ENCODE measurements around the gene SLCO4A1. TPM values are rescaled to one million over a fixed set of nuclear protein-coding genes. Genes with fewer than 3 reads are reported as not detected.

Gene SLCO4A1
- total RNA-seq, 5 donors from 2014 or later (not counting 1 experiment from before 2014, with no cell fraction given): 0.98 to 7.2 (median 5.4) TPM

GRCh38 chr20:62689861-62690260 lies 47.6 kb downstream of the SLCO4A1 start:
- peaks cover 3 to 16% of the 10 kb centered on the region in 2 donors for H3K27me3 Mint-ChIP-seq
- POLR2A ChIA-PET: no interaction called here
- H3K4me1 Mint-ChIP-seq: peaks cover 10 to 15% (median 10%) of the 10 kb centered on the region in 3 donors
- H3K4me3 ChIP-seq (ENCODE audit: control insufficient read depth in 1 of 2, extremely low read depth in 1 of 2, low read length in 1 of 2): no peak overlapping the region
- peaks cover 0 to 11% of the 10 kb centered on the region in 2 experiments for H3K4me1 ChIP-seq (ENCODE audit: control insufficient read depth in 1 of 2, extremely low read depth in 1 of 2, insufficient read depth in 2 of 2, low read length in 2 of 2)
- no peaks in the 10 kb centered on the region for H3K9me3 ChIP-seq
- H3K36me3 ChIP-seq (ENCODE audit: control insufficient read depth in 2 of 2, extremely low read depth in 1 of 2, insufficient read depth in 1 of 2, low read length in 1 of 2): no peaks in the 10 kb centered on the region
- no peaks in the 10 kb centered on the region for H3K9me3 Mint-ChIP-seq
- no peak for ATAC-seq (replicated peaks in 1 of 4)
- CTCF ChIA-PET: no interaction called here
- no peaks in the 10 kb centered on the region for H3K36me3 Mint-ChIP-seq
- WGBS (ENCODE audit: insufficient coverage): 92% methylated on average over 14 of the region's 17 CpGs
- no peak overlapping the region for H3K4me3 Mint-ChIP-seq
- no peak for DNase-seq
- no peak overlapping the region for H3K27ac ChIP-seq (ENCODE audit: low read length)
- H3K27ac Mint-ChIP-seq: no peak overlapping the region
- peaks cover 0 to 76% of the 10 kb centered on the region in 2 experiments for H3K27me3 ChIP-seq (replicated peaks in 1 of 2; ENCODE audit: control insufficient read depth in 2 of 2, extremely low read depth in 1 of 2, insufficient read depth in 2 of 2, low read length in 1 of 2)

- H3K4me3 Mint-ChIP-seq: no peak overlapping the region
- no peaks in the 10 kb centered on the region for H3K36me3 ChIP-seq (ENCODE audit: control insufficient read depth in 2 of 2, extremely low read depth in 1 of 2, insufficient read depth in 1 of 2, low read length in 1 of 2)
- H3K4me1 Mint-ChIP-seq: peaks cover 10 to 15% (median 10%) of the 10 kb centered on the region in 3 donors
- H3K9me3 ChIP-seq: no peaks in the 10 kb centered on the region
- peaks cover 0 to 11% of the 10 kb centered on the region in 2 experiments for H3K4me1 ChIP-seq (ENCODE audit: control insufficient read depth in 1 of 2, extremely low read depth in 1 of 2, insufficient read depth in 2 of 2, low read length in 2 of 2)
- H3K27ac ChIP-seq (ENCODE audit: low read length): no peak overlapping the region
- POLR2A ChIA-PET: no interaction called here
- CTCF ChIA-PET: no interaction called here
- peaks cover 0 to 74% of the 10 kb centered on the region in 2 experiments for H3K27me3 ChIP-seq (replicated peaks in 1 of 2; ENCODE audit: control insufficient read depth in 2 of 2, extremely low read depth in 1 of 2, insufficient read depth in 2 of 2, low read length in 1 of 2)
- ATAC-seq (replicated peaks in 1 of 4): no peak
- WGBS (ENCODE audit: insufficient coverage): 86% methylated on average over 9 of the region's 17 CpGs
- H3K36me3 Mint-ChIP-seq: no peaks in the 10 kb centered on the region
- H3K27ac Mint-ChIP-seq: no peak overlapping the region
- DNase-seq: no peak
- no peak overlapping the region for H3K4me3 ChIP-seq (ENCODE audit: control insufficient read depth in 1 of 2, extremely low read depth in 1 of 2, low read length in 1 of 2)
- H3K27me3 Mint-ChIP-seq: peaks cover 3 to 14% of the 10 kb centered on the region in 2 donors
- H3K9me3 Mint-ChIP-seq: no peaks in the 10 kb centered on the region
Measured at GRCh38 chr20:62690261-62690820, 48.0 kb downstream of the SLCO4A1 start.

GRCh38 chr20:62691487-62691886 lies 49.2 kb downstream of the SLCO4A1 start:
- Mint-ChIP-seq H3K27ac (no peak overlapping the region), H3K4me1 (peaks cover 4% of the 10 kb centered on the region in 3 donors), H3K27me3 (peaks cover 3 to 10% of the 10 kb centered on the region in 2 donors), H3K9me3 (no peaks in the 10 kb centered on the region), H3K36me3 (no peaks in the 10 kb centered on the region), H3K4me3 (no peak overlapping the region)
- ChIA-PET CTCF (no interaction called here), POLR2A (no interaction called here)
- WGBS (ENCODE audit: insufficient coverage): 64% methylated on average over 15 of the region's 15 CpGs
- Histone ChIP-seq H3K27ac (ENCODE audit: low read length) (no peak overlapping the region), H3K4me3 (ENCODE audit: control insufficient read depth in 1 of 2, extremely low read depth in 1 of 2, low read length in 1 of 2) (no peak overlapping the region), H3K4me1 (ENCODE audit: control insufficient read depth in 1 of 2, extremely low read depth in 1 of 2, insufficient read depth in 2 of 2, low read length in 2 of 2) (peaks cover 0 to 9% of the 10 kb centered on the region in 2 experiments), H3K36me3 (ENCODE audit: control insufficient read depth in 2 of 2, extremely low read depth in 1 of 2, insufficient read depth in 1 of 2, low read length in 1 of 2) (no peaks in the 10 kb centered on the region), H3K27me3 (replicated peaks in 1 of 2; ENCODE audit: control insufficient read depth in 2 of 2, extremely low read depth in 1 of 2, insufficient read depth in 2 of 2, low read length in 1 of 2) (peaks cover 0 to 63% of the 10 kb centered on the region in 2 experiments), H3K9me3 (no peaks in the 10 kb centered on the region)
- DNase-seq (no peak), ATAC-seq (replicated peaks in 1 of 4) (no peak)

- Mint-ChIP-seq H3K36me3 (no peaks in the 10 kb centered on the region), H3K9me3 (no peaks in the 10 kb centered on the region), H3K27me3 (peaks cover 3 to 7% of the 10 kb centered on the region in 2 donors), H3K4me1 (peaks cover 0 to 2% (median 2%) of the 10 kb centered on the region in 3 donors), H3K4me3 (no peak overlapping the region), H3K27ac (no peak overlapping the region)
- WGBS (ENCODE audit: insufficient coverage): 76% methylated on average over 5 of the region's 8 CpGs
- Histone ChIP-seq H3K36me3 (ENCODE audit: control insufficient read depth in 2 of 2, extremely low read depth in 1 of 2, insufficient read depth in 1 of 2, low read length in 1 of 2) (no peaks in the 10 kb centered on the region), H3K27me3 (replicated peaks in 1 of 2; ENCODE audit: control insufficient read depth in 2 of 2, extremely low read depth in 1 of 2, insufficient read depth in 2 of 2, low read length in 1 of 2) (peaks cover 0 to 56% of the 10 kb centered on the region in 2 experiments), H3K27ac (ENCODE audit: low read length) (no peak overlapping the region), H3K9me3 (no peaks in the 10 kb centered on the region), H3K4me3 (ENCODE audit: control insufficient read depth in 1 of 2, extremely low read depth in 1 of 2, low read length in 1 of 2) (no peak overlapping the region), H3K4me1 (ENCODE audit: control insufficient read depth in 1 of 2, extremely low read depth in 1 of 2, insufficient read depth in 2 of 2, low read length in 2 of 2) (peaks cover 2 to 10% of the 10 kb centered on the region in 2 experiments)
- DNase-seq (no peak), ATAC-seq (replicated peaks in 1 of 4) (no peak)
- CTCF ChIA-PET: no interaction called here
- POLR2A ChIA-PET: no interaction called here
Measured at GRCh38 chr20:62692176-62692575, 49.9 kb downstream of the SLCO4A1 start.

GRCh38 chr20:62692801-62693523 lies 50.7 kb downstream of the SLCO4A1 start:
- ATAC-seq (replicated peaks in 1 of 4) (no peak), DNase-seq (no peak)
- no peak overlapping the region for H3K27ac Mint-ChIP-seq
- 51% methylated on average over 17 of the region's 22 CpGs for WGBS (ENCODE audit: insufficient coverage)
- H3K27me3 Mint-ChIP-seq: peaks cover 3 to 7% of the 10 kb centered on the region in 2 donors
- no peak overlapping the region for H3K4me3 ChIP-seq (ENCODE audit: control insufficient read depth in 1 of 2, extremely low read depth in 1 of 2, low read length in 1 of 2)
- ChIA-PET CTCF (no interaction called here), POLR2A (no interaction called here)
- H3K4me3 Mint-ChIP-seq: no peak overlapping the region
- peaks cover 0 to 49% of the 10 kb centered on the region in 2 experiments for H3K27me3 ChIP-seq (replicated peaks in 1 of 2; ENCODE audit: control insufficient read depth in 2 of 2, extremely low read depth in 1 of 2, insufficient read depth in 2 of 2, low read length in 1 of 2)
- H3K4me1 Mint-ChIP-seq: peaks cover 0 to 2% (median 2%) of the 10 kb centered on the region in 3 donors
- H3K36me3 Mint-ChIP-seq: no peaks in the 10 kb centered on the region
- H3K36me3 ChIP-seq (ENCODE audit: control insufficient read depth in 2 of 2, extremely low read depth in 1 of 2, insufficient read depth in 1 of 2, low read length in 1 of 2): no peaks in the 10 kb centered on the region
- no peak overlapping the region for H3K27ac ChIP-seq (ENCODE audit: low read length)
- H3K9me3 Mint-ChIP-seq: no peaks in the 10 kb centered on the region
- H3K9me3 ChIP-seq: no peaks in the 10 kb centered on the region
- peaks cover 2 to 13% of the 10 kb centered on the region in 2 experiments for H3K4me1 ChIP-seq (ENCODE audit: control insufficient read depth in 1 of 2, extremely low read depth in 1 of 2, insufficient read depth in 2 of 2, low read length in 2 of 2)

- 76% methylated on average over 10 of the region's 10 CpGs for WGBS (ENCODE audit: insufficient coverage)
Measured at GRCh38 chr20:62693524-62693922, 51.2 kb downstream of the SLCO4A1 start.

More at GRCh38 chr20:62693524-62693922, 51.2 kb downstream of the SLCO4A1 start:
- peaks cover 2 to 13% of the 10 kb centered on the region in 2 experiments for H3K4me1 ChIP-seq (ENCODE audit: control insufficient read depth in 1 of 2, extremely low read depth in 1 of 2, insufficient read depth in 2 of 2, low read length in 2 of 2)
- POLR2A ChIA-PET: no interaction called here
- Mint-ChIP-seq H3K9me3 (no peaks in the 10 kb centered on the region), H3K4me3 (no peak overlapping the region), H3K27me3 (peaks cover 3 to 7% of the 10 kb centered on the region in 2 donors), H3K4me1 (peaks cover 0 to 2% (median 2%) of the 10 kb centered on the region in 3 donors), H3K36me3 (no peaks in the 10 kb centered on the region), H3K27ac (no peak overlapping the region)
- DNase-seq (no peak), ATAC-seq (replicated peaks in 1 of 4) (no peak)
- H3K4me3 ChIP-seq (ENCODE audit: control insufficient read depth in 1 of 2, extremely low read depth in 1 of 2, low read length in 1 of 2): no peak overlapping the region
- no peak overlapping the region for H3K27ac ChIP-seq (ENCODE audit: low read length)
- no peaks in the 10 kb centered on the region for H3K36me3 ChIP-seq (ENCODE audit: control insufficient read depth in 2 of 2, extremely low read depth in 1 of 2, insufficient read depth in 1 of 2, low read length in 1 of 2)
- H3K9me3 ChIP-seq: no peaks in the 10 kb centered on the region
- H3K27me3 ChIP-seq (replicated peaks in 1 of 2; ENCODE audit: control insufficient read depth in 2 of 2, extremely low read depth in 1 of 2, insufficient read depth in 2 of 2, low read length in 1 of 2): peaks cover 0 to 45% of the 10 kb centered on the region in 2 experiments
- CTCF ChIA-PET: interaction anchor here in 1 of 2 donors (0.6 kb wide), 1 partner anchor 95 kb away, joined by 3 read pairs; no protein-coding TSS in a partner anchor
